HepG2 (cell line): Measurements from ENCODE around the gene MRPL57. TPM values are rescaled to one million over a fixed set of nuclear protein-coding genes. Genes with fewer than 3 reads are reported as not detected.

Source experiments
- ATF4 ChIP-seq, 2 experiments: fragments of 450-650 bp in 1 of 2; sonication (generic) in 1 of 2; formaldehyde crosslinking; IDR thresholded peaks; 2 replicates each; pipeline versions ENCODE4 v1.5.0 to v1.8.0; 2020 to 2022; ENCODE audit warnings: mild to moderate bottlenecking in 1 of 2, missing genetic modification reagents in 1 of 2
- CSRNP2 ChIP-seq: sonication (generic); formaldehyde crosslinking; conservative IDR thresholded peaks from 2 replicates; pipeline ENCODE4 v1.8.0; 2022; ENCODE audit warnings: low read depth, missing genetic modification reagents
- FOSL2 ChIP-seq: sonication (generic); formaldehyde crosslinking; IDR thresholded peaks from 2 replicates; pipeline ENCODE4 v1.4.0; 2020; ENCODE audit warnings: missing genetic modification reagents
- FOXJ3 ChIP-seq: sonication (generic); formaldehyde crosslinking; IDR thresholded peaks from 2 replicates; pipeline ENCODE4 v1.4.0; 2020; ENCODE audit warnings: missing genetic modification reagents, mild to moderate bottlenecking, borderline replicate concordance
- FOXP1 ChIP-seq, 2 experiments: fragments of 450-650 bp in 1 of 2; IDR thresholded peaks; 2 replicates each; pipeline ENCODE4 v1.6.1; 2017 to 2018; ENCODE audit warnings: antibody characterized with exemption in 1 of 2
- FOXP4 ChIP-seq: sonication (generic); formaldehyde crosslinking; IDR thresholded peaks from 2 replicates; pipeline ENCODE4 v1.4.0; 2020; ENCODE audit warnings: missing genetic modification reagents
- GRHL1 ChIP-seq: sonication (generic); formaldehyde crosslinking; conservative IDR thresholded peaks from 2 replicates; pipeline ENCODE4 v1.8.0; 2022; ENCODE audit warnings: missing genetic modification reagents
- HDAC2 ChIP-seq: sonication (generic); formaldehyde crosslinking; IDR thresholded peaks from 2 replicates; pipeline ENCODE4 v1.4.0; 2020; ENCODE audit warnings: missing genetic modification reagents
- NKX3-1 ChIP-seq: sonication (generic); formaldehyde crosslinking; IDR thresholded peaks from 2 replicates; pipeline ENCODE4 v1.5.0; 2020; ENCODE audit warnings: missing genetic modification reagents
- NR2C2 ChIP-seq: sonication (generic); formaldehyde crosslinking; IDR thresholded peaks from 2 replicates; pipeline ENCODE4 v1.4.0; 2020; ENCODE audit warnings: missing genetic modification reagents, mild to moderate bottlenecking, moderate library complexity, borderline replicate concordance
- REXO4 ChIP-seq: sonication (generic); formaldehyde crosslinking; IDR thresholded peaks from 2 replicates; pipeline ENCODE4 v1.8.0; 2022; ENCODE audit warnings: missing genetic modification reagents, mild to moderate bottlenecking, borderline replicate concordance
- SIN3A ChIP-seq: IDR thresholded peaks from 2 replicates; pipeline ENCODE4 v1.6.1; 2011; ENCODE audit warnings: low read depth, mild to moderate bottlenecking, control low read depth, low read length, borderline replicate concordance
- STAG1 ChIP-seq: sonication (generic); formaldehyde crosslinking; IDR thresholded peaks from 2 replicates; pipeline ENCODE4 v1.4.0; 2020; ENCODE audit warnings: missing genetic modification reagents
- STAT5B ChIP-seq: sonication (generic); formaldehyde crosslinking; IDR thresholded peaks from 2 replicates; pipeline ENCODE4 v1.4.0; 2020; ENCODE audit warnings: missing genetic modification reagents
- TBL1XR1 ChIP-seq: fragments of 150-350 bp; IDR thresholded peaks from 2 replicates; pipeline ENCODE4 v1.6.1; 2014; ENCODE audit warnings: borderline replicate concordance, low read length; ENCODE audit not compliant: partially characterized antibody
- TEF ChIP-seq: sonication (generic); formaldehyde crosslinking; IDR thresholded peaks from 2 replicates; pipeline ENCODE4 v1.5.0; 2020; ENCODE audit warnings: missing genetic modification reagents
- ZBTB37 ChIP-seq: sonication (generic); formaldehyde crosslinking; IDR thresholded peaks from 2 replicates; pipeline ENCODE4 v1.4.0; 2020; ENCODE audit warnings: mild to moderate bottlenecking, missing genetic modification reagents
- ZFAT ChIP-seq: sonication (generic); formaldehyde crosslinking; conservative IDR thresholded peaks from 2 replicates; pipeline ENCODE4 v1.8.1; 2023; ENCODE audit warnings: missing genetic modification reagents, inconsistent platforms
- ZMYM3 ChIP-seq: sonication (generic); formaldehyde crosslinking; IDR thresholded peaks from 2 replicates; pipeline ENCODE4 v1.5.1; 2020; ENCODE audit warnings: mild to moderate bottlenecking, missing genetic modification reagents
- ZNF317 ChIP-seq: sonication (generic); formaldehyde crosslinking; IDR thresholded peaks from 2 replicates; pipeline ENCODE4 v1.5.0; 2020; ENCODE audit warnings: mild to moderate bottlenecking, missing genetic modification reagents
- polyA plus RNA-seq, 8 experiments: library from polyadenylated mRNA; depleted of rRNA in 3 of 8; stranded (reverse) in 7 of 8; unstranded in 1 of 8; fragments of >200 nt; fragmentation: Illumina TruSeq in 4 of 8; extraction: Trizol in 4 of 8; gene quantifications; 2 replicates each; pipeline versions ENCODE4 v1.2.1 to v1.2.3, GENCODE V29; 2011 to 2016; ENCODE audit warnings: low read depth in 4 of 8, missing spikeins in 1 of 8, mixed read lengths in 1 of 8; ENCODE audit not compliant: insufficient read depth in 1 of 8
- total RNA-seq, 5 experiments: library from RNA; depleted of rRNA; stranded (reverse); fragments of >200 nt; fragmentation: Illumina TruSeq; extraction: Trizol; gene quantifications; 2 replicates each; pipeline ENCODE4 v1.2.3, GENCODE V29; 2016; ENCODE audit warnings: low read depth in 1 of 5

MRPL57 gene
- total and polyA plus RNA-seq, 2 of the 13 experiments (the other 11 are each of a cell fraction or from before 2014, with no cell fraction given): 19.5 to 35.2 TPM

- TF ChIP-seq CSRNP2 (CRISPR knock-in tag) (no peak), NKX3-1 (CRISPR knock-in tag) (no peak), ZFAT (no peak), ATF4 (CRISPR knock-in tag; IDR thresholded peaks at IDR 0.05) (no peak), FOXP4 (CRISPR knock-in tag) (no peak), STAG1 (CRISPR knock-in tag) (no peak), TBL1XR1 (no peak), HDAC2 (CRISPR knock-in tag) (no peak), GRHL1 (no peak), NR2C2 (CRISPR knock-in tag) (0 out of 2 replicates have a peak, but pooled peaks have one; percentile 12), SIN3A (no peak), STAT5B (CRISPR knock-in tag) (no peak), ZNF317 (peak; percentile 35; the same call in 1 of the 2 replicates), ZBTB37 (no peak), ZMYM3 (CRISPR knock-in tag) (0 out of 2 replicates have a peak, but pooled peaks have one; percentile 15), REXO4 (CRISPR knock-in tag) (0 out of 2 replicates have a peak, but pooled peaks have one; percentile 6), FOXP1 (IDR thresholded peaks at IDR 0.05) (no peak), FOXP1 (CRISPR knock-in tag; IDR thresholded peaks at IDR 0.05) (no peak), FOSL2 (no peak), TEF (CRISPR knock-in tag) (no peak; the same call in 1 of the 2 replicates), FOXJ3 (CRISPR knock-in tag) (no peak)
Observed at GRCh38 chr13:21176982-21177284, 475 bp downstream of the MRPL57 start (continued).
